MCF 10A (cell line): ENCODE results near the gene CYP1B1. TPM values are rescaled to one million over a fixed set of nuclear protein-coding genes. Genes with fewer than 3 reads are reported as not detected.

ENCODE experiments used
- BruUV-seq: library from RNA; stranded (reverse); fragments of 400-500 nt; replicated peaks from 2 replicates; lab custom pipeline; 2021; lab: Mats Ljungman, UMichigan
- CTCF ChIA-PET: fragments of 300-600 bp; sonication (Branson Sonifier 250); formaldehyde crosslinking; extraction: SDS; loops from one replicate; lab custom pipeline; 2021; ENCODE audit warnings: antibody characterized with exemption, inconsistent platforms; lab: Yijun Ruan, JAX
- POLR2A ChIA-PET: fragments of 300-600, 350-650 bp; sonication (Branson Sonifier 250); formaldehyde crosslinking; extraction: SDS; loops from one replicate; lab custom pipeline; 2020; ENCODE audit warnings: antibody characterized with exemption, inconsistent platforms; lab: Yijun Ruan, JAX
- DNase-seq: peaks from one replicate; pipeline ENCODE4 v3.0.0-alpha.2; 2018; ENCODE audit not compliant: unreplicated experiment
- H3K27ac Mint-ChIP-seq: one replicate; pipeline ENCODE4 v1.8.0; 2022; ENCODE audit warnings: mild to moderate bottlenecking, low read depth, mixed read lengths; ENCODE audit not compliant: unreplicated experiment
- H3K27me3 Mint-ChIP-seq: one replicate; pipeline ENCODE4 v1.8.0; 2022; ENCODE audit warnings: mixed read lengths; ENCODE audit not compliant: insufficient read depth, unreplicated experiment
- H3K36me3 Mint-ChIP-seq: one replicate; pipeline ENCODE4 v1.8.0; 2022; ENCODE audit warnings: mild to moderate bottlenecking, moderate library complexity, mixed read lengths; ENCODE audit not compliant: insufficient read depth, unreplicated experiment
- H3K4me1 Mint-ChIP-seq: one replicate; pipeline ENCODE4 v1.8.0; 2022; ENCODE audit warnings: mixed read lengths; ENCODE audit not compliant: insufficient read depth, unreplicated experiment
- H3K4me3 Mint-ChIP-seq: one replicate; pipeline ENCODE4 v1.8.0; 2022; ENCODE audit warnings: mild to moderate bottlenecking, moderate library complexity, mixed read lengths; ENCODE audit not compliant: unreplicated experiment
- H3K9me3 Mint-ChIP-seq: one replicate; pipeline ENCODE4 v1.8.0; 2022; ENCODE audit warnings: mixed read lengths; ENCODE audit not compliant: unreplicated experiment
- intact Hi-C: fragments of 100-400 bp; cut with micrococcal nuclease; formaldehyde crosslinking; loops from 2 replicates; pipeline ENCODE4 v1.14.1; 2022
- total RNA-seq: library from RNA; stranded (reverse); gene quantifications from 2 replicates; pipeline ENCODE4 v1.2.3, GENCODE V29; 2022
- TF ChIP-seq, protein P1 (sequence below): fragments of 200-600 bp; IDR thresholded peaks from one replicate; pipeline ENCODE4 v1.8.0; 2022; ENCODE audit warnings: antibody characterized with exemption, mild to moderate bottlenecking; ENCODE audit not compliant: unreplicated experiment

Gene CYP1B1
- total RNA-seq, 1 experiment from 2014 or later = 37.2 TPM

DNA sequence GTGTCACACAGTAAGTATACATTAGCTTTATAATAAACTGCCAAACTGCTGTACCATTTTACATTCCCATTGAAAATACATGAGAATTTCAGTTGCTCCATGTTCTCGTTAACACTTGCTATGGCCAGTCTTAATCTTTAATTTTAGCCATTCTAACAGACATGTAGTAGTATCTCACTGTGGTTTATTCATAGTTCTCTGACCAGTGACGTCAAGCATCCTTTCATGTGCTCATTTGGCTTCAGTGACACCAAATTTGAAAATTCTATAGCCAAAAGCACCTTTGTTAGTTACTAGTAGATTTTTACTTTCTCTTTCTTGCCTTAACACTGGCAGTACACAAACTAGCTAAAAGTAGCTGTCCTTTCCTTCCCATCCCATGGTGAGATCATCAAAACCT, 43.0 kb downstream of the CYP1B1 start:
- H3K27me3 Mint-ChIP-seq = peaks cover 28% of the 10 kb centered on the region
- TF ChIP-seq, protein P1, sequence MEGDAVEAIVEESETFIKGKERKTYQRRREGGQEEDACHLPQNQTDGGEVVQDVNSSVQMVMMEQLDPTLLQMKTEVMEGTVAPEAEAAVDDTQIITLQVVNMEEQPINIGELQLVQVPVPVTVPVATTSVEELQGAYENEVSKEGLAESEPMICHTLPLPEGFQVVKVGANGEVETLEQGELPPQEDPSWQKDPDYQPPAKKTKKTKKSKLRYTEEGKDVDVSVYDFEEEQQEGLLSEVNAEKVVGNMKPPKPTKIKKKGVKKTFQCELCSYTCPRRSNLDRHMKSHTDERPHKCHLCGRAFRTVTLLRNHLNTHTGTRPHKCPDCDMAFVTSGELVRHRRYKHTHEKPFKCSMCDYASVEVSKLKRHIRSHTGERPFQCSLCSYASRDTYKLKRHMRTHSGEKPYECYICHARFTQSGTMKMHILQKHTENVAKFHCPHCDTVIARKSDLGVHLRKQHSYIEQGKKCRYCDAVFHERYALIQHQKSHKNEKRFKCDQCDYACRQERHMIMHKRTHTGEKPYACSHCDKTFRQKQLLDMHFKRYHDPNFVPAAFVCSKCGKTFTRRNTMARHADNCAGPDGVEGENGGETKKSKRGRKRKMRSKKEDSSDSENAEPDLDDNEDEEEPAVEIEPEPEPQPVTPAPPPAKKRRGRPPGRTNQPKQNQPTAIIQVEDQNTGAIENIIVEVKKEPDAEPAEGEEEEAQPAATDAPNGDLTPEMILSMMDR = no peak
- H3K36me3 Mint-ChIP-seq = no peaks in the 10 kb centered on the region
- ChIA-PET POLR2A (no interaction called here), CTCF (no interaction called here)
- H3K27ac Mint-ChIP-seq = no peak overlapping the region
- no peaks in the 10 kb centered on the region for H3K9me3 Mint-ChIP-seq
- DNase-seq = no peak
- no TSS peak for BruUV-seq
- no peaks in the 10 kb centered on the region for H3K4me1 Mint-ChIP-seq
- H3K4me3 Mint-ChIP-seq = no peak overlapping the region
- intact Hi-C loops = no loop called here

DNA sequence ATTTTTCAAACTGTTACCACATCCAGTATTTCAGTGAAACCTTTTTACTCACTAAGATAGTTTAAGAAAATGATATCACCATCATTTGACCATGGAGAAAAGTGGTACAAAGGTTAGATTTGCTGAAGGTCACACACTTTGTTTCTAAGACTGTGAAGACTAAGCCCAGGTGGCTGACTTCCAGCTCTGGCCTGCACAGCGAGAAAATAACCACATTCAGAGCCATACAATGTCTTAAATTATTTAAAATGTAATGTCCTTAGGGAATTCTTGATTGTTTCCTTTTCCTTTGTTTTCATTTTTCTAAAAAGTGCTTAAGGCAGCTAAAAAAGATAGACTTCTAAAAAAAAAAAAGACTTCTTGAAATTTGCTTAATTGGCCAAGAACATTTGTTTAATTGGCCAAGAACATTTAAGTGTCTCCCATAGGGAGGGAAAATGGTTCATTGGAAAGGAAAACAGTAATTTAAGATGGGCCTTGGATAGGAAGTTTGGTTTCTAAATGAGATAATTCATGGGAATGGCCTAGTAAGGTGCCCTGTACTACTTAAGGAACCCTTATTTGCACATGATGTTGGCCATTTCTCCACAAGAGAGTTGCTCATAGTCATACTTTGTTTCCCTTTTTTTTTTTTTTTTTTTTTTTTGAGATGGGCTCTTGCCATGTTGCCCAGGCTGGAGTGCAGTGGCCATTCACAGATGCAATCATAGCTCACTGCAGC, 45.2 kb downstream of the CYP1B1 start:
- ChIA-PET CTCF (no interaction called here), POLR2A (interaction anchor here (0.7 kb wide), 1 partner anchor 1327 kb away, joined by 3 read pairs; no protein-coding TSS in a partner anchor)
- BruUV-seq = no TSS peak
- Mint-ChIP-seq H3K36me3 (no peaks in the 10 kb centered on the region), H3K4me3 (no peak overlapping the region), H3K27ac (no peak overlapping the region), H3K27me3 (peaks cover 7% of the 10 kb centered on the region), H3K4me1 (peaks cover 11% of the 10 kb centered on the region), H3K9me3 (no peaks in the 10 kb centered on the region)
- DNase-seq = no peak
- intact Hi-C loops = no loop called here
- TF ChIP-seq, protein P1 = no peak

DNA sequence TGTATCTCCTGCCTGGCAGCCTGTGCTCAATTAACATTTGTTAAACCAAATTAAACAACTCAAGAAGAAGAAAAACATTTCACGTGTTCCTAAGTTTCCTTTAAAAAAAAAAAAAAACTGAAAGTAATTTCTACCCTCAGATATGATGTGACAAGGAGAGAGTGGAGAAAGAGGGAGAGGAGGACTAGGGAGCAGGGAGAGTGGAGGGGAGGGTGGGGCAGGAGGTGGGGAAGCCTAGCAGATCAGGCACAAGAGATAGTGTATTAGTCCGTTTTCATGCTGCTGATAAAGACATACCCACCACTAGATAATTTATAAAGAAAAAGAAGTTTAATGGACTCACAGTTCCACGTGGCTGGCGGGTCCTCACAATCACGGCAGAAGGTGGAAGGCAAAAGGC, 46.4 kb downstream of the CYP1B1 start:
- Mint-ChIP-seq H3K36me3 (no peaks in the 10 kb centered on the region), H3K27me3 (no peaks in the 10 kb centered on the region), H3K4me1 (peaks cover 11% of the 10 kb centered on the region), H3K4me3 (no peak overlapping the region), H3K9me3 (no peaks in the 10 kb centered on the region), H3K27ac (no peak overlapping the region)
- intact Hi-C loops = no loop called here
- ChIA-PET CTCF (no interaction called here), POLR2A (no interaction called here)
- DNase-seq = no peak
- no TSS peak for BruUV-seq
- TF ChIP-seq, protein P1 = no peak

DNA sequence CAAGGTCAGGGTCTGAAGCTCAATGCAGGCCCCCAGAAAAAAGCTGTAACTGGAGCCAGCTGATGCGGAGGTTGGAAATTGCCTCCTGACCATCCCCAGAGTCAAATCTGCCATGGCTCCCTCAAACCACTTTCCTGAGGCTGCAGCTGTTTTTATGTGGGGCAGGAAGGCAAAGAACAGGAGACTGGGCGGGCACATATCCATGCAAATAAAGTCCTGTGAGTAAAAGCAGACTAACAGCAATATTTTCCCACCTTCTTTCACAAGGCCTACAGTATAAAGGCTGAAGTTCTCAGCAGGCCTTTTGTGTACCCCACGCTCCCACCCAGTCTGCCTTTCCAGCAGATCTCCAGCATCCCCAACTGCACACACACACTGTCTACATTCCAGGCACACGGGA, 47.1 kb downstream of the CYP1B1 start:
- Mint-ChIP-seq H3K4me3 (no peak overlapping the region), H3K4me1 (peaks cover 11% of the 10 kb centered on the region), H3K9me3 (no peaks in the 10 kb centered on the region), H3K36me3 (no peaks in the 10 kb centered on the region), H3K27me3 (no peaks in the 10 kb centered on the region), H3K27ac (no peak overlapping the region)
- intact Hi-C loops = no loop called here
- TF ChIP-seq, protein P1 = no peak
- ChIA-PET CTCF (interaction anchor here (2.0 kb wide), 1 partner anchor 17 kb away, joined by 7 read pairs; no protein-coding TSS in a partner anchor), POLR2A (interaction anchor here (1.4 to 1.9 kb wide), 2 partner anchors 16 to 48 kb away, joined by 4 to 7 read pairs; partner anchors contain the start of gene CYP1B1)
- no TSS peak for BruUV-seq
- no peak for DNase-seq
